Osteoblast (primary cell): ENCODE measurements around the gene BRD3OS. TPM values are rescaled to one million over a fixed set of nuclear protein-coding genes. Genes with fewer than 3 reads are reported as not detected.

Source experiments
- DNase-seq: peaks from one replicate; pipeline ENCODE4 v3.0.0; 2011; ENCODE audit warnings: low spot score, mixed read lengths; ENCODE audit not compliant: insufficient read length; ENCODE audit errors: missing footprints
- H2AFZ ChIP-seq: 2 replicates; pipeline ENCODE4 v1.6.0; 2011; ENCODE audit warnings: mild to moderate bottlenecking, low read length
- H3K27ac ChIP-seq: 2 replicates; pipeline ENCODE4 v1.5.1; 2011; ENCODE audit warnings: mild to moderate bottlenecking, low read depth, low read length, moderate library complexity
- H3K27me3 ChIP-seq: 2 replicates; pipeline ENCODE4 v1.6.0; 2012; ENCODE audit warnings: mild to moderate bottlenecking, control low read depth, inconsistent platforms, low read length, moderate library complexity; ENCODE audit not compliant: insufficient read depth
- H3K36me3 ChIP-seq: 2 replicates; pipeline ENCODE4 v1.5.1; 2011; ENCODE audit warnings: mild to moderate bottlenecking, low read length, control low read depth, moderate library complexity; ENCODE audit not compliant: insufficient read depth
- H3K4me1 ChIP-seq: 2 replicates; pipeline ENCODE4 v1.5.1; 2011; ENCODE audit warnings: mild to moderate bottlenecking, low read length, control low read depth, moderate library complexity; ENCODE audit not compliant: insufficient read depth
- H3K4me2 ChIP-seq: 2 replicates; pipeline ENCODE4 v1.6.0; 2011; ENCODE audit warnings: mild to moderate bottlenecking, low read length; ENCODE audit not compliant: insufficient read depth
- H3K4me3 ChIP-seq: fragments of 200-600 bp; sonication (generic); 3 replicates; pipeline ENCODE4 v1.5.1; 2012; ENCODE audit warnings: mild to moderate bottlenecking, low read length, inconsistent platforms; ENCODE audit not compliant: insufficient read depth
- H3K79me2 ChIP-seq: 2 replicates; pipeline ENCODE4 v1.6.0; 2012; ENCODE audit warnings: mild to moderate bottlenecking, low read length, control low read depth, inconsistent platforms; ENCODE audit not compliant: insufficient read depth
- H3K9me3 ChIP-seq: 2 replicates; pipeline ENCODE4 v1.5.1; 2011; ENCODE audit warnings: low read depth, low read length, control low read depth
- H4K20me1 ChIP-seq: 2 replicates; pipeline ENCODE4 v1.6.0; 2012; ENCODE audit warnings: mild to moderate bottlenecking, low read length, control low read depth; ENCODE audit not compliant: insufficient read depth
- total RNA-seq: library from RNA; depleted of rRNA; stranded (reverse); fragments of >200 nt; gene quantifications from 2 replicates; pipeline ENCODE4 v1.2.3, GENCODE V29; 2012
- TF ChIP-seq, protein P1 (sequence below): IDR thresholded peaks from 2 replicates; pipeline ENCODE4 v1.5.1; 2011; ENCODE audit warnings: mild to moderate bottlenecking, low read depth, low read length, moderate library complexity; ENCODE audit errors: extremely low read depth

Gene BRD3OS
- total RNA-seq, 1 donor: 26.1 TPM

DNA sequence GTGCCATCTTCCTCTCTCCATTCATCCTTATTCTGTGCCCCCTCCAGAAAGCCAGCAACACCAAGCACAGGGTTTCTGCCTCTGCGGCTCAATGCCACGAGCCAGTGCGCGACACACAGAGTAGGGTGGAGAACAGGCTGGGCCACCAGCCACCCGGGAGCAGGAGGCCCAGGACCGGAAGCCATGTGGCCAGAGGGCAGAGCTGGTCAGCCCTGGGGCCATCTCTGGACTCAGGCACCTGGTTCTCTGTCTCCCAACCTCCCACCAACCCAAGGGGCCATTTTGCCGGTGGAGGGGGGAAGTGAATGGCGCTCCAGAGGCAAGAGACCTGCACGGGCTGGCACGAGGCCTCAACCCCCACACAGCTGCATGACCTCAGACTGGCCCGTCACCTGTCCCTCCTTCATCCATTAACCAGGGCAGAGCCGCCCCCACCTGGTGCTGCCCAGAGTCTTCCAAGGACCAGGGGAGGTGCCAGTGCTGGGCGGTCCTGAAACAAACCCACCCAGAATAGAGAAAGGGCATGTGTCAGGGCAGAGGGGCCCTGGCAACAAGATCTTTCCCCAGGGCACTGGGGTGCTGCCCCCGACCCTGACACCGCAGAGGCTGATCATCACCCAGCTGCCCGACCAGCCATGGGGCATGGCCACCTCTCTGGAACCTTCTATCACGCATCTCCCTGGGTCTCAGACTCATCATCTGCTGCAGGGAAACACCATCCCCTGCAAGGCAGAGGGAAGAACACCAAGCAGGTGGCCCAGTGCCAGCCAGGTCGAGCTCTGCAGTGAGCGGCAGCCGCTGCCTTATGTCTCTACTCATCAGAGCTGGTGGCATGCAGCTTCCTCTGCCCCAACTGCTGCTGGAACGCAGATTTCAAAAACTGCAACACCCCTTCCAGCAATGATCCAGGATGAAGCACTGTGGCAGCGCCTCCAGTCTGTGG, 45.1 kb upstream of the BRD3OS start:
- Histone ChIP-seq H2AFZ (no peak overlapping the region), H3K9me3 (no peaks in the 10 kb centered on the region), H3K27ac (no peak overlapping the region), H4K20me1 (peaks cover 52% of the 10 kb centered on the region), H3K36me3 (no peaks in the 10 kb centered on the region), H3K4me3 (no peak overlapping the region), H3K79me2 (peaks cover 94% of the 10 kb centered on the region), H3K4me1 (no peaks in the 10 kb centered on the region), H3K4me2 (peak overlapping the region; percentile 77), H3K27me3 (no peaks in the 10 kb centered on the region)
- TF ChIP-seq, protein P1, sequence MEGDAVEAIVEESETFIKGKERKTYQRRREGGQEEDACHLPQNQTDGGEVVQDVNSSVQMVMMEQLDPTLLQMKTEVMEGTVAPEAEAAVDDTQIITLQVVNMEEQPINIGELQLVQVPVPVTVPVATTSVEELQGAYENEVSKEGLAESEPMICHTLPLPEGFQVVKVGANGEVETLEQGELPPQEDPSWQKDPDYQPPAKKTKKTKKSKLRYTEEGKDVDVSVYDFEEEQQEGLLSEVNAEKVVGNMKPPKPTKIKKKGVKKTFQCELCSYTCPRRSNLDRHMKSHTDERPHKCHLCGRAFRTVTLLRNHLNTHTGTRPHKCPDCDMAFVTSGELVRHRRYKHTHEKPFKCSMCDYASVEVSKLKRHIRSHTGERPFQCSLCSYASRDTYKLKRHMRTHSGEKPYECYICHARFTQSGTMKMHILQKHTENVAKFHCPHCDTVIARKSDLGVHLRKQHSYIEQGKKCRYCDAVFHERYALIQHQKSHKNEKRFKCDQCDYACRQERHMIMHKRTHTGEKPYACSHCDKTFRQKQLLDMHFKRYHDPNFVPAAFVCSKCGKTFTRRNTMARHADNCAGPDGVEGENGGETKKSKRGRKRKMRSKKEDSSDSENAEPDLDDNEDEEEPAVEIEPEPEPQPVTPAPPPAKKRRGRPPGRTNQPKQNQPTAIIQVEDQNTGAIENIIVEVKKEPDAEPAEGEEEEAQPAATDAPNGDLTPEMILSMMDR: no peak
- DNase-seq: peak; percentile 83

DNA sequence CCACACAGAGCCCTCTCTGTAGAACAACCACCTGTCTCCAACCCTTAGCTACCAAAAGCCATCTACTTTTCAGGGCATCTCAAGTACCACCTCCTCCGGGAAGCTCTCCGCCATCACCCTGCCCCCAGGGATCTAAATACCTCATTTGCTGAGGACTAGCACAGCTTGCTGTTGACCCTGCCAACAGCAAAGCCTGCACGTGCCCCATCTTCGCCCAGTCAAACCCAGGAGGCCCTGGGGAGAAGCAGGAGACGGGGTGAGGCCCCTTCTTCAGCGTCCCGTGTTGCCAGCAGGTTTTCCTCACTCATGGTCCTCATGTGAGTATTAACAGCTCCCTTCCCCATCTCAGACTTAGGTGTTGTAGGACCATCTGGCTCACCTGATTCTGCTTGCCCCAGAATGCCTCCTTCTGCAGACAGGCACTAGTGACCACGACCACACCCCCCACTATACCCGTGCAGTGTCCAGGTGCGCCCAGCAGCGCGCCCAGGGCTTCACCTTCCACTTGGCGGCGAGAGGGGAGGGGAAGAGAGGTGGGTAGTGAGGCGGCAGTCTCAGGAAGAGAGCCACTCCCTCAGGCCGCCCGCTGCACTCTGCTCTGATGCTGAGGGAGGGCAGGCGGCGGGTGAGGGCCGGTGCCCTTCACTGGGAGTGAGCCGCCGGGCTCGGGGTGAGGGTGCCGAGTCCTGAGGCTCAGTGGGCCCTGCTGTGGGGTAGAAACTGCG, 44.3 kb upstream of the BRD3OS start:
- Histone ChIP-seq H3K4me3 (no peak overlapping the region), H2AFZ (no peak overlapping the region), H4K20me1 (peaks cover 54% of the 10 kb centered on the region)

DNA sequence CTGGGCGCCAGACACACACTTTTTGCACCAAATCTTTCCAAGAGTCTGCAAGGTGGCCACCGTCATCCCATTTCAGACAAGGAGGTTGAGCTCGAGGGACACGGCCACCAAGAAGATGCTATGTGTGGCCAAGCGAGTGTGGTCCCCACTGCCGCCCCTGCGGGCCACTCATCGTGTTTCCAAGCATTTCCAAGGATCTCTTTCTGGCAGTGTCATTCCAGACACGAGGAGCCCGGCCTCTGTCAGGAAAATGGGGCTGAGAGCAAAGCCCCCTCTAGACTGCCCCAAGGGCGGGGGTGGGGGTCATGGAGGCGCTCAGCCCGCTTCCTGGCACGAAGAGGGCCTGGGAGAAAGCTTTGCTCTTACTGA, 43.7 kb upstream of the BRD3OS start:
- TF ChIP-seq, protein P1: no peak
- Histone ChIP-seq H3K4me3 (no peak overlapping the region), H4K20me1 (peaks cover 57% of the 10 kb centered on the region), H2AFZ (no peak overlapping the region), H3K36me3 (no peaks in the 10 kb centered on the region), H3K27ac (no peak overlapping the region), H3K4me1 (no peaks in the 10 kb centered on the region), H3K27me3 (no peaks in the 10 kb centered on the region), H3K79me2 (peaks cover 94% of the 10 kb centered on the region), H3K4me2 (no peak overlapping the region), H3K9me3 (no peaks in the 10 kb centered on the region)
- no peak for DNase-seq

More for the DNA sequence above, 44.3 kb upstream of the BRD3OS start:
- no peak overlapping the region for H3K27ac ChIP-seq
- no peak overlapping the region for H3K4me2 ChIP-seq
- H3K27me3 ChIP-seq: no peaks in the 10 kb centered on the region
- DNase-seq: peak; percentile 59
- H3K79me2 ChIP-seq: peaks cover 94% of the 10 kb centered on the region
- no peaks in the 10 kb centered on the region for H3K4me1 ChIP-seq
- no peaks in the 10 kb centered on the region for H3K9me3 ChIP-seq
- TF ChIP-seq, protein P1: no peak
- no peaks in the 10 kb centered on the region for H3K36me3 ChIP-seq
